GM12801 (cell line): ENCODE results near the gene H1-8.

ENCODE experiments used
- TF ChIP-seq, protein P1 (sequence below): IDR thresholded peaks from one replicate; pipeline ENCODE4 v1.5.1; 2011; ENCODE audit warnings: control low read depth; ENCODE audit not compliant: insufficient read length; ENCODE audit errors: extremely low read depth

Gene H1-8

DNA sequence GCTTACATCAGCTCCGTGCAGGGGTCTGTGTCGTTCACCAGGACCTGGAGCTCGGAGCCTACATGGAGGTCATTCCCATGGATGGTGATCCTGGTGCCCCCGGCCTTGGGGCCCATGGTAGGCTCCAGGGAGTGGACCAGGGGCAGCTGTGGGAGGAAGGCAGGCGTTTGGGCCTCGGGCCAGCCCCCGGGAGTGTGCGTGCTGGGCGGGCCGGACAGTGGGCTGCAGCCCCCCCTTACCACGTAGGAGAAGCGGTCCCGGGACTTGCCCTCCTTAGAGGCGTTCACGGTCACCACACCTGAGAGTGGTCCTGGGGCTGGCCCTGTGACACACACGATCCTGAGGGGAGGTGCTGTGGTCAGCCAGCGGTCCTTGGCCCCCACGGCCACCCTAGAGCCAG lies 29.6 kb downstream of the H1-8 start:
- TF ChIP-seq, protein P1, sequence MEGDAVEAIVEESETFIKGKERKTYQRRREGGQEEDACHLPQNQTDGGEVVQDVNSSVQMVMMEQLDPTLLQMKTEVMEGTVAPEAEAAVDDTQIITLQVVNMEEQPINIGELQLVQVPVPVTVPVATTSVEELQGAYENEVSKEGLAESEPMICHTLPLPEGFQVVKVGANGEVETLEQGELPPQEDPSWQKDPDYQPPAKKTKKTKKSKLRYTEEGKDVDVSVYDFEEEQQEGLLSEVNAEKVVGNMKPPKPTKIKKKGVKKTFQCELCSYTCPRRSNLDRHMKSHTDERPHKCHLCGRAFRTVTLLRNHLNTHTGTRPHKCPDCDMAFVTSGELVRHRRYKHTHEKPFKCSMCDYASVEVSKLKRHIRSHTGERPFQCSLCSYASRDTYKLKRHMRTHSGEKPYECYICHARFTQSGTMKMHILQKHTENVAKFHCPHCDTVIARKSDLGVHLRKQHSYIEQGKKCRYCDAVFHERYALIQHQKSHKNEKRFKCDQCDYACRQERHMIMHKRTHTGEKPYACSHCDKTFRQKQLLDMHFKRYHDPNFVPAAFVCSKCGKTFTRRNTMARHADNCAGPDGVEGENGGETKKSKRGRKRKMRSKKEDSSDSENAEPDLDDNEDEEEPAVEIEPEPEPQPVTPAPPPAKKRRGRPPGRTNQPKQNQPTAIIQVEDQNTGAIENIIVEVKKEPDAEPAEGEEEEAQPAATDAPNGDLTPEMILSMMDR: no peak

DNA sequence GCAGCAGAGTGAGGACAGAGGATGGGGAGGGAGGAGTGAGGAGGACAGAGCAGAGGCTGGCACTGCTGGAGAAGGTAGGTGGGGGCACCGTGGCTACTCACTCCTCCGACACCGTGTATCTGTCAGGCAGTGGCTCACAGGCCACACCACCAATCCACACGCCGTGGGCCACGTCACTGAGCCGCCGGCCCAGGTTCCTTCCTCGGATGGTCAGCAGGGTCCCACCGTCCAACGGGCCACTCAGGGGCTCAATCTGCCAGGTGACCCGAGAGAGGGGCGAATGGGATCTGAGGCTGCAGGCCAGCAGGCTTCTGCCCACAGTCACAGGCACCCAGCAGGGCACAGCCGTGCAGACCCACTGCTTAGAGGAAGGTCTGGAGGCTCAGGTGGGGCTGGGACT lies 30.5 kb downstream of the H1-8 start:
- TF ChIP-seq, protein P1: no peak

DNA sequence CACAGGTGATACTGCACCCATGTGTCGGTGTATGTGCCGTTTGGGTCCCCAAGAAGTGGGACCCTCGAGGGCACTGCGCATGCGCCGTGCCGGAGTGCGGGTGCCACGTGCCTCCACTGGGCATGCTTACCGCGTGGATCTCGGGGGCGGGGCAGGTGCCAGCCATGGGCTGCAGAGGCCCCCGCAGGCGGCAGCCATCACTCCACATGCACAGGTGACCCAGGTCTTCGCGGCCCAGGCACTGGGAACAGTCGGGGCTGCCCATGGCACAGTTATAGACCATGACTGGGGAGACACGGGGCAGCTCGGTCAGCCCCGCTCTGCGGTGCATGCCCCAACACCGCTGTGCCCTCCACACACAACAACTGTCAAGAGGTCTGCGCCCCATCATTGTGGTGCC lies 31.2 kb downstream of the H1-8 start:
- TF ChIP-seq, protein P1: no peak

DNA sequence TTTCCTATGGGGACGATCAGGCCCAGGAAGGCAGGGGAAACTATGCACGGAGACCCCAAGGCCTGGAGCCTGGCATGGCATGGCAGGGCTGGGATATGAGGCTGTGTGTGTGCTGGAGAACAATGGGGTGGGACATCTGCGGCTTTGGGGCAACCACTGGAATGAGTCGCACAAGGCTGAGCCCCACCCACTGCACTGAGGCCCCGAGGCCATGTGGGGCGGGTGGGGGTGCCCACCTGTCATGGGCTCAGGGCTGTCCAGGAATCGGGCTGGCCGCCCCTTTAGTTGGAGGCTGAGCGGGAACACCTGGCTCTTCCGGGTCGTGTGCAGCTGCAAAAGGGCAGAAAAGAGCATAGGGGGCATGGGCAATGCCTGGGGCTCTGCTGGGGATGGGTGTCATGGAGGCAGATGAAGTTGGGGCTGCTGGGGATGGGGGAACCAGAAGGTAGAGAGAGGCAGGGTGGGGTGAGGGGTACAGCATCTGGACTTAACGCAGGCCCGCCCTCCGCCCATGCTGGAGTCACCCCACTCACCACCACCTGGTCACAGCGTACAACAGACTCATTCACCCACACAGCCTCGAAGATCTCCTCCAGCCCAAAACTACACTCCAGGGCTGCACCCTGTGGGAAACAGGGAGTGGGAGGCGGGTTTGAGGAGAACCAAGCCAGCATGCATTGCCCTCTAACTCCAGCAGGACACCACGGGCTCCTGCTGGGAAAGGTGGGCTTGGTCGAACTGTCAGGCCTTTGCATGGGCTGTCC lies 32.4 kb downstream of the H1-8 start:
- TF ChIP-seq, protein P1: no peak

DNA sequence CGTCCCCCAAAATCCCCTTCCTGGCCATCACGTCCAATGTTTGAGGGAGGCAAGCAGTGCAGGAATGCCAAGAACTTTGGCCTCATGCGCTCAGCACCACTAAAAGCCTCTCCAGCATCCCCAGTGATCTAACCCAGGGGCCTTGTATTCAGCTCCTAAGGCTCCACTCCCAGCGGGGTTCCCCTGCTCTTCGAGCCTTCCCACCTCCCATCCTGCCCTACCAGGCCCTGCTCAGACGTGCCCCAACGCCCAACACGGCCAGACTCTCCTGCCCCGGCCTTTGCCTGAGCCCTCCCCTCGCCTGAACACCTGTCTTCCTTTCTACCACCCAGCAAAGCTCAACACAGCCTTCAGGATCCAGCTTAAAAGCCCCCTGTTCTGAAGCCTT lies 33.0 kb downstream of the H1-8 start:
- TF ChIP-seq, protein P1: no peak

DNA sequence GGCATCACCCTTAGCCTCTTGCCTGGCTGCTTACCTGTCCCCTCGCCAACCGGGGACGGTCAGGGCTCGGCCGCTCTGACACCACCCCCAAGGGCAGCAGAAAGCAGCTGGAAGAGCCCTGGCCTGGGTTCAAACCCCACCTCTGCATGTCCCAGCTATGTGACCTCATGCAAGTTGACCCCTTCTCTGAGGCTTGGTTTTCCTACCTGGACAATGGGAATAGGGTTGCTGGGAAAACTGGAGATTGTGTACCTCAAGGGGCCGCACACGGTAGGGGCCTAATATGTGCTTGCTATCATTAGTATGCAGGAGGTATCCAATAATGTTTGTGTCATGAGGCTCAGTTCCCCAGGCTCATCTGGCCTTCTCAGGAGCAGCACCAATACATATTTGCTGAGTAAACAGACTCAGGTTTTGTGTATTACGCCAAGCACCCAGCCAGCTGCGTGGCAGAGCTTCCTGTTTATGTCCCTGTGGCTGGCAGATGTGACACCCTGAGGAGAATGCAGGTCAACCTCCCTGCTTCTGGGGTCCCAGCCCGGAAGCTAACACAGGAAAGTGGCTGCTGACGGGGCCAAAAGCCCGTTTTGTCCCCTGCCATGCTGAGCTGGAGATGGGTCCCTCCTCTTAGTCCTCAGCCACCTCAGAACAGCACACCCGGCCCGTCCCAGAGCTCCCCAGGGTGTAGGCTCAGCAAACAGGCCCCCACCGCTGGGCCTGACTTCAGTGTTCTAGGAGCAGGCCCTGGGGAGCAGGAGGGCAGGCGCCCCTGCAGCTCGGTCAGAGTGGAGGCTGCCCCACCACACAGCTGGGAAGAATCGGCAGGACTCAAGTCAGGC lies 33.8 kb downstream of the H1-8 start:
- TF ChIP-seq, protein P1: no peak

DNA sequence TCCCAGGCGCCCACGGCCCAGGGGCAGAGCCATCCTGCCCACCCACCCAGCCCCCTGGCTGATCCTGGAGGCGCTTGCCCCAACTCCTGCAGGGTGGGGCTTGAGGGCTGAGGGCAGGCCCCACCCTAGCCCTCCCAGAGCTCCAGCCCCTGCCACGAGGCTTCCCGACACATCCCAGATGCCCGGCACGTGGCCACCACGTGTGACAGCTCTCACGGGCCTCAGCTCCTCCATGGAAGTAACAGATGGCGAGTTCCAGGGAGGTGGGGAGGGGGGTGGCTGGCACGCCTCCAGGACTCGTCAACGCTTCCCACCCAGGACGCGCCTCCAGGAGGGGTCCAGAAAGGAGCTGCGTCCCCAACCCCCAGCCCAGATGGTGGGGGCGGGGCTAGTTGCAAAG lies 34.4 kb downstream of the H1-8 start:
- TF ChIP-seq, protein P1: no peak
